Sigmoid colon (tissue), 7 donors: ENCODE results near the gene CD180. TPM values are rescaled to one million over a fixed set of nuclear protein-coding genes. Genes with fewer than 3 reads are reported as not detected.

Experiments used
- DNase-seq: peaks from one replicate; pipeline ENCODE4 v3.0.0-alpha.2; 2019
- H3K27ac ChIP-seq, 4 donors: fragments of 200-600 bp; sonication (generic); one replicate each; pipeline ENCODE4 v1.5.1; 2016 to 2019; ENCODE audit warnings: mild to moderate bottlenecking in 1 of 4
- H3K27me3 ChIP-seq, 3 donors: fragments of 200-600 bp; sonication (generic); one replicate each; pipeline ENCODE4 v1.5.1; 2019; ENCODE audit warnings: mild to moderate bottlenecking in 1 of 3
- H3K36me3 ChIP-seq, 4 donors: fragments of 200-600 bp; sonication (generic); one replicate each; pipeline ENCODE4 v1.5.1; 2016 to 2019
- H3K4me1 ChIP-seq, 4 donors: fragments of 200-600 bp; sonication (generic); one replicate each; pipeline ENCODE4 v1.5.1; 2017 to 2019
- H3K4me3 ChIP-seq, 4 donors: fragments of 200-600 bp; sonication (generic); one replicate each; pipeline ENCODE4 v1.5.1; 2017 to 2019; ENCODE audit warnings: mild to moderate bottlenecking in 2 of 4, moderate library complexity in 1 of 4
- H3K9me3 ChIP-seq, 4 donors: fragments of 200-600 bp in 3 of 4; sonication (generic) in 3 of 4; one replicate each; pipeline versions ENCODE4 v1.5.1 to v1.6.1; 2013 to 2019
- CTCF ChIP-seq, 4 experiments: fragments of 450-650 bp in 3 of 4; fragments of 200-600 bp in 1 of 4; IDR thresholded peaks; one replicate each; pipeline ENCODE4 v1.5.1; 2016 to 2019; ENCODE audit warnings: antibody characterized with exemption in 4 of 4, mild to moderate bottlenecking in 3 of 4, moderate library complexity in 2 of 4
- EP300 ChIP-seq, 4 donors: sonication (generic); formaldehyde crosslinking; IDR thresholded peaks; one replicate each; pipeline ENCODE4 v1.6.1; 2017; ENCODE audit warnings: antibody characterized with exemption in 4 of 4
- POLR2A ChIP-seq, 2 donors: fragments of 450-650 bp; IDR thresholded peaks; one replicate each; pipeline ENCODE4 v1.6.1; 2016; ENCODE audit warnings: antibody characterized with exemption in 2 of 2, mild to moderate bottlenecking in 2 of 2, moderate library complexity in 2 of 2
- POLR2AphosphoS5 ChIP-seq, 4 donors: sonication (generic); formaldehyde crosslinking; IDR thresholded peaks; one replicate each; pipeline ENCODE4 v1.6.1; 2017; ENCODE audit warnings: antibody characterized with exemption in 4 of 4
- WGBS, 2 donors: extraction: QIAGEN DNeasy Blood & Tissue Kit; methylation state at CpG; one replicate each; pipeline ENCODE4 v1.1.7; 2013; 5-methylcytosine and 5-hydroxymethylcytosine counted together
- intact Hi-C: fragments of 100-400 bp; cut with DNase I; formaldehyde crosslinking; loops from one replicate; pipeline ENCODE4 v1.15.1; 2023
- polyA plus RNA-seq, 3 donors: library from polyadenylated mRNA; stranded (reverse); fragments of 200-250 nt; gene quantifications; one replicate each; pipeline ENCODE4 v1.2.3, GENCODE V29; 2013
- total RNA-seq, 4 donors: library from RNA; depleted of rRNA; stranded (reverse); fragments of >200 nt; gene quantifications; one replicate each; pipeline ENCODE4 v1.1.0, GENCODE V29; 2016
- donor health status: healthy with polysubstance abuse.
- donor health status: Bipolar disorder and iron deficiency.
- donor health status: healthy.

The CD180 gene
- total and polyA plus RNA-seq, 7 donors = 0.55 to 3.5 (median 0.99) TPM

GRCh38 chr5:67146981-67147380, 49.6 kb downstream of the CD180 start:
- TF ChIP-seq POLR2AphosphoS5 (IDR thresholded peaks at IDR 0.05) = no peak
- no peak for TF ChIP-seq CTCF (IDR thresholded peaks at IDR 0.05)
- no peak for TF ChIP-seq POLR2A (IDR thresholded peaks at IDR 0.05)
- no peak for TF ChIP-seq EP300 (IDR thresholded peaks at IDR 0.05)
- H3K36me3 ChIP-seq = peaks cover 15 to 66% (median 22%) of the 10 kb centered on the region in 4 donors
- 66 to 86% methylated on average over 4 of the region's 4 CpGs for WGBS, 2 donors
- no peak for DNase-seq
- no peak overlapping the region for H3K27ac ChIP-seq
- H3K4me3 ChIP-seq = no peak overlapping the region
- H3K4me1 ChIP-seq = no peaks in the 10 kb centered on the region
- intact Hi-C loops = loop anchor here (5.0 kb wide), 2 partner anchors 160 to 335 kb away; no protein-coding TSS in a partner anchor
- H3K9me3 ChIP-seq = no peaks in the 10 kb centered on the region
- no peaks in the 10 kb centered on the region for H3K27me3 ChIP-seq

GRCh38 chr5:67146574-67146973, 50.0 kb downstream of the CD180 start:
- no peaks in the 10 kb centered on the region for H3K27me3 ChIP-seq
- intact Hi-C loops = loop anchor here (5.0 kb wide), 2 partner anchors 159 to 334 kb away; no protein-coding TSS in a partner anchor
- no peak for DNase-seq
- H3K27ac ChIP-seq = no peak overlapping the region
- peaks cover 15 to 66% (median 22%) of the 10 kb centered on the region in 4 donors for H3K36me3 ChIP-seq
- no peak overlapping the region for H3K4me3 ChIP-seq
- H3K9me3 ChIP-seq = no peaks in the 10 kb centered on the region
- H3K4me1 ChIP-seq = no peaks in the 10 kb centered on the region
- 23 to 70% methylated on average over 1 of the region's 1 CpG for WGBS, 2 donors
- TF ChIP-seq POLR2A (IDR thresholded peaks at IDR 0.05) = no peak

GRCh38 chr5:67144183-67144639, 52.4 kb downstream of the CD180 start:
- no peaks in the 10 kb centered on the region for H3K9me3 ChIP-seq
- 26 to 71% methylated on average over 2 of the region's 2 CpGs for WGBS, 2 donors
- intact Hi-C loops = no loop called here
- TF ChIP-seq POLR2AphosphoS5 (IDR thresholded peaks at IDR 0.05) (no peak), EP300 (IDR thresholded peaks at IDR 0.05) (no peak), POLR2A (IDR thresholded peaks at IDR 0.05) (no peak), CTCF (IDR thresholded peaks at IDR 0.05) (no peak)
- DNase-seq = no peak
- H3K4me3 ChIP-seq = no peak overlapping the region
- no peaks in the 10 kb centered on the region for H3K27me3 ChIP-seq
- peaks cover 15 to 53% (median 22%) of the 10 kb centered on the region in 4 donors for H3K36me3 ChIP-seq
- no peak overlapping the region for H3K27ac ChIP-seq
- H3K4me1 ChIP-seq = no peaks in the 10 kb centered on the region

GRCh38 chr5:67143549-67143948, 53.0 kb downstream of the CD180 start:
- H3K4me3 ChIP-seq = no peak overlapping the region
- no peaks in the 10 kb centered on the region for H3K4me1 ChIP-seq
- H3K27me3 ChIP-seq = no peaks in the 10 kb centered on the region
- no peaks in the 10 kb centered on the region for H3K9me3 ChIP-seq
- WGBS, 2 donors = 66 to 90% methylated on average over 2 of the region's 2 CpGs
- no peak overlapping the region for H3K27ac ChIP-seq
- TF ChIP-seq CTCF (IDR thresholded peaks at IDR 0.05) = no peak
- TF ChIP-seq EP300 (IDR thresholded peaks at IDR 0.05) = no peak
- TF ChIP-seq POLR2A (IDR thresholded peaks at IDR 0.05) = no peak
- TF ChIP-seq POLR2AphosphoS5 (IDR thresholded peaks at IDR 0.05) = no peak
- DNase-seq = no peak
- H3K36me3 ChIP-seq = peaks cover 15 to 54% (median 22%) of the 10 kb centered on the region in 4 donors
- intact Hi-C loops = no loop called here

GRCh38 chr5:67142816-67143215, 53.8 kb downstream of the CD180 start:
- DNase-seq = no peak
- Histone ChIP-seq H3K4me3 (no peak overlapping the region), H3K27me3 (no peaks in the 10 kb centered on the region), H3K4me1 (no peaks in the 10 kb centered on the region), H3K9me3 (no peaks in the 10 kb centered on the region), H3K27ac (no peak overlapping the region), H3K36me3 (peaks cover 15 to 61% (median 24%) of the 10 kb centered on the region in 4 donors)
- WGBS, 2 donors = 78 to 89% methylated on average over 8 of the region's 8 CpGs
- TF ChIP-seq POLR2AphosphoS5 (IDR thresholded peaks at IDR 0.05) (no peak), EP300 (IDR thresholded peaks at IDR 0.05) (no peak), POLR2A (IDR thresholded peaks at IDR 0.05) (no peak), CTCF (IDR thresholded peaks at IDR 0.05) (no peak)
- intact Hi-C loops = no loop called here
